ENCODE measurements around the gene PRAME. TPM values are rescaled to one million over a fixed set of nuclear protein-coding genes. Genes with fewer than 3 reads are reported as not detected.

The PRAME gene
- total RNA-seq, 2 donors from 2014 or later, result not detected

DNA sequence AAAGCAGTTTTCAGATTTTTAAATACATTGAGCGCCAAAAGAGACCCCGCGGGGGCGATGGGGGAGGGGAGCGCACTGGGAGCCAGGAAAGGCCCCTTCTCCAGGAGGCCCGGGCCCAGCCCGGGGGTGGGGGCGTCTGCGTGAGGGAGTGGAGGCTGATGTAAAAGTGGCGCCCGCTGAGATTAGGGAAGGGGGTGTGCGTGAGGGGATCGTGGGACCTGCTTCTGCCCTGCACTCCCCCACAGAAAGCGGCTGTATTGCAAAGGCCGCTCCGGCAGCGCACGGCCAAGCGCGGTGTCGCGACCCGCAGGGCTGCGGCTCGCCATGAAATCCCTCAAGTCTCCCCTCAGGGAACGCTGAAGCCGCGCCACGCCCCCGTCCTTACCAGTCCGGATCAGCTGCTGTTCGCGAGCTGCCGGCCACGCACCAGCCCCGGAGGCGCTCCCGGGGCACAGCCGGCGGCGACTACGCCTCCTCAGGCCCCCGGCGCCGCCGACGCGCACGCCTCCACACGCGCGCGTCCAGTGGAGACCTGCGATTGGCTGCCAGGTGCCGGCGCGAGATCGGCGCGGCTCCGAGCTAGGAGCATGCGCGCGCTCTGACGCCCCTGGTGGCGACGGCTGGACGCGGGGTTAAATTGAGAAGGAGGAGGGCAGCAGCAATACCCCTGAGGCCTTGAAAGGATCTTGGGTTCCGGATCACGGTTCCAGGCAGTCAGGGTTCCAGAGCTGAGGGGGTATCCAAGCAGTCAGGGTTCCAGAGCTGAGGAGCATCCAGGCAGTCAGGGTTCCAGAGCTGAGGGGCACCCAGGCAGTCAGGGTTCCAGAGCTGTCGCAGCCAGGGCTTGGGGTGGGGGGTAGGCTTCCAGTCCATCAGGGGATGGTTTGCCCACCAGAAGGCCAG, 50.5 kb downstream of the PRAME start, which contains the start of gene ZNF280B:
Gene ZNF280B (minus strand): TSS at position 469 of the 903 bp plus-strand sequence. CDS start 19,344 bp downstream, outside the sequence.
- intact Hi-C loops (cut with DNase I), result no loop called here
- peak; percentile 68 for DNase-seq
- peak; percentile 97 to 99 for ATAC-seq

DNA sequence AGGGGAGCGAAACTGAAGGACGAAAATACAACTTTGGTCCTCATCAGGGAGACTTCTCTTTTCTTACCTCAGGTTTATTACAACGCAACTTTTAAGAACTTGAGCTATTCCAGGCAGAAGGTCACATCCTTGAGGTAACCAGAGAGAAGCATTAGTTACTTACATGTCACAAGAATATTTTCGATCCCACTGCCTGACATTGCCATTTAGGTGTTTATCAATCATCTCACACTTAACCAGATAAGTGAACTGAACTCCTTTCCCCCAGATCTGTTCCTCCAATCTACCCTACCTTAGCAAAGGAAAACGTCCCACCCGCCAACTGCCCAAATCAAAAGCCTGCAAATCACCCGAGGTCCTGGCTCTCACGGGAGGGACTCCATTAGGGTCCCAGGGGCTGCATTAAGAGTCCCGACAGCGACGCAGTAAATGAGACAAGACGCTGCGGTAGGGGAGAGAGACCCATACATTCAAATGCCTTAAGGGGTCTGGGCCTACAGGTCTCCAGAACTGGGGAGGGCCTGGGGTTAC, 51.3 kb downstream of the PRAME start:
- peak in 1 of 2 donors; percentile 19 for ATAC-seq
- no peak for DNase-seq
- intact Hi-C loops (cut with DNase I), result no loop called here

- DNase-seq (no peak), ATAC-seq (no peak)
- intact Hi-C loops (cut with DNase I), result no loop called here
Measured at GRCh38 chr22:22506736-22507135, 52.3 kb downstream of the PRAME start.

DNA sequence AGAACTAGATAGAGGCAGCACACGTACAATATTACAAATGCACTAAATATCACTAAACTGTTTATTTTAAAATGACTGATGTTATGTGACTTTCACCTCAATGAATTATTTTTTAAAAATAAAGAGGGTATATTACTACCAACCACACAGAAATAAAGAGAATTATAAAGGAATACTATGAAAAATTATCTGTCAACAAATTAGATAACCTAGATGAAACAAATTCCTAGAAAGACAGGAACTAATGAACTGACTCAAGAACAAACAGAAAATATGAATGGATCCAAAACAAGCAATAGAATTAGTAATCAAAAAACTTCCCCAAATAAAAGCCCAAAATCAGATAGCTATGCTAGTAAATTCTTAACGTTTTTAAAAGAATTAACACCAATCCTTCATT, 60.8 kb downstream of the PRAME start:
- intact Hi-C loops (cut with DNase I), result no loop called here
- ATAC-seq (no peak), DNase-seq (no peak)

Other genes starting within 250 kb of the PRAME start
- gene ZNF280B, start 50.5 kb downstream of the PRAME start, total RNA-seq, result 1 to 10 TPM; 1.4 to 1.9 TPM
- not detected for gene ZNF280A, start 39.0 kb downstream of the PRAME start, total RNA-seq
- gene GGTLC2, start 85.3 kb upstream of the PRAME start, total RNA-seq, result not detected

Data from left cardiac atrium (tissue), 4 donors.